Measurements from ENCODE around the gene TMPRSS11A. TPM values are rescaled to one million over a fixed set of nuclear protein-coding genes. Genes with fewer than 3 reads are reported as not detected.

The TMPRSS11A gene, protein sequence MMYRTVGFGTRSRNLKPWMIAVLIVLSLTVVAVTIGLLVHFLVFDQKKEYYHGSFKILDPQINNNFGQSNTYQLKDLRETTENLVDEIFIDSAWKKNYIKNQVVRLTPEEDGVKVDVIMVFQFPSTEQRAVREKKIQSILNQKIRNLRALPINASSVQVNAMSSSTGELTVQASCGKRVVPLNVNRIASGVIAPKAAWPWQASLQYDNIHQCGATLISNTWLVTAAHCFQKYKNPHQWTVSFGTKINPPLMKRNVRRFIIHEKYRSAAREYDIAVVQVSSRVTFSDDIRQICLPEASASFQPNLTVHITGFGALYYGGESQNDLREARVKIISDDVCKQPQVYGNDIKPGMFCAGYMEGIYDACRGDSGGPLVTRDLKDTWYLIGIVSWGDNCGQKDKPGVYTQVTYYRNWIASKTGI
- total RNA-seq (under 1 TPM in 1 of 5 donors, not detected in 4; 0.73 TPM), polyA plus RNA-seq (10 to 100 TPM in 1 of 3 donors, not detected in 2; 17.5 TPM)
- long read RNA-seq, donor 1, result 0 reads
- long read RNA-seq, donor 2, result 0 reads
- long read RNA-seq, donor 3, result 0 reads
- long read RNA-seq, donor 4, result 0 reads
- long read RNA-seq, donor 5, result 0 reads
- long read RNA-seq, donor 6, result 0 reads
- long read RNA-seq, donor 7, result 0 reads
- long read RNA-seq, donor 8, result 0 reads
- long read RNA-seq, donor 9, result 0 reads
- long read RNA-seq, donor 10, result 0 reads

DNA sequence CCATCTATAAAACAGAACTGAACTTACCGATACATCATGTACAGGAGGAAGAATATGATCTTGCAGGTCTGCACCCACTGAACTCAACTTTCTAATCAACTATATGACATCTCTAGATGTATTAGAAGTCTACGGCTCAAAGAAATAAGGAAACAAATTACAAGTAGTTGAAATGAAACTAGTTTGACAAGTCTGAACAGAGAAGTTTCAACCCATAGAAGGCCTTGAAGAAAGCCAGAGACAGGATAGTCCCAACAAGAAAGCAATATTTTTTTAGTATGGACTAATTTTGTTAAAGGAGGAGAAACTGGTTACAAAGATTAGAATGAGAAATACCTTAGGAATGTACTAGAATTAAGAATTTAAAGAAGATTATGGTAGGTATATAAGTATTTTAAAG, at the start of gene TMPRSS11A:
Gene TMPRSS11A, minus strand, starts transcription at position 138 of the 400 bp plus-strand sequence. Its CDS starts 100 bp downstream, at position 38.
- no peaks in the 10 kb centered on the region for H3K27me3 ChIP-seq
- TF ChIP-seq POLR2AphosphoS5 (IDR thresholded peaks at IDR 0.05), result no peak
- TF ChIP-seq, protein P1, sequence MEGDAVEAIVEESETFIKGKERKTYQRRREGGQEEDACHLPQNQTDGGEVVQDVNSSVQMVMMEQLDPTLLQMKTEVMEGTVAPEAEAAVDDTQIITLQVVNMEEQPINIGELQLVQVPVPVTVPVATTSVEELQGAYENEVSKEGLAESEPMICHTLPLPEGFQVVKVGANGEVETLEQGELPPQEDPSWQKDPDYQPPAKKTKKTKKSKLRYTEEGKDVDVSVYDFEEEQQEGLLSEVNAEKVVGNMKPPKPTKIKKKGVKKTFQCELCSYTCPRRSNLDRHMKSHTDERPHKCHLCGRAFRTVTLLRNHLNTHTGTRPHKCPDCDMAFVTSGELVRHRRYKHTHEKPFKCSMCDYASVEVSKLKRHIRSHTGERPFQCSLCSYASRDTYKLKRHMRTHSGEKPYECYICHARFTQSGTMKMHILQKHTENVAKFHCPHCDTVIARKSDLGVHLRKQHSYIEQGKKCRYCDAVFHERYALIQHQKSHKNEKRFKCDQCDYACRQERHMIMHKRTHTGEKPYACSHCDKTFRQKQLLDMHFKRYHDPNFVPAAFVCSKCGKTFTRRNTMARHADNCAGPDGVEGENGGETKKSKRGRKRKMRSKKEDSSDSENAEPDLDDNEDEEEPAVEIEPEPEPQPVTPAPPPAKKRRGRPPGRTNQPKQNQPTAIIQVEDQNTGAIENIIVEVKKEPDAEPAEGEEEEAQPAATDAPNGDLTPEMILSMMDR (IDR thresholded peaks at IDR 0.05), result no peak
- no peak for TF ChIP-seq EP300 (IDR thresholded peaks at IDR 0.05)
- no peak for TF ChIP-seq POLR2A (IDR thresholded peaks at IDR 0.05)
- no peaks in the 10 kb centered on the region for H3K36me3 ChIP-seq
- peaks cover 0 to 9% (median 2%) of the 10 kb centered on the region in 4 donors for H3K9me3 ChIP-seq
- intact Hi-C loops (cut with DNase I; ENCODE audit: low total_unique reads), result no loop called here
- DNase-seq, result no peak
- no peaks in the 10 kb centered on the region for H3K4me1 ChIP-seq
- H3K4me3 ChIP-seq, result no peak within 1 kb of the TSS
- no peak within 1 kb of the TSS for H3K27ac ChIP-seq
- WGBS, 5 donors, result 52 to 61% (median 58%) methylated on average over 2 of the region's 2 CpGs

DNA sequence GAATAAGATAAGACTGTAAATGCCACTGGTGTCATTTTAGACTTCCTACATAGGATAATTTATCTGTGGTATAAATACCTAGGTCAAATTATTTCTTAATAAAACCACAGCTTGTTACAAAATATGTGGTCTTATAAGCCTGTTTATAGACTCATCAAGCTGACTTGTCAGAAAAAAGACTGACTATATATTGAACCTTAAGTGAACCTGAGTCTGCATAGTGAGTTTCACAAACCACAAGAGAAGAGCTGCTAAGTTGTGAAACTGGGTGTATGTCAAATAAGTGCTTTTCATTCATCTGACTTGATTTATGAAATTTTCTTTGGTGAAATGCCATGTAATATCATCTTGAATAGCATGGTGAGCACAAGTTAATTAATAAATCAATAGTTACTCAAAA, 48.4 kb upstream of the TMPRSS11A start:
- TF ChIP-seq, protein P1 (IDR thresholded peaks at IDR 0.05), result no peak
- TF ChIP-seq EP300 (IDR thresholded peaks at IDR 0.05) (no peak), POLR2AphosphoS5 (IDR thresholded peaks at IDR 0.05) (no peak), POLR2A (IDR thresholded peaks at IDR 0.05) (no peak)
- DNase-seq, result no peak
- H3K36me3 ChIP-seq, result no peaks in the 10 kb centered on the region

DNA sequence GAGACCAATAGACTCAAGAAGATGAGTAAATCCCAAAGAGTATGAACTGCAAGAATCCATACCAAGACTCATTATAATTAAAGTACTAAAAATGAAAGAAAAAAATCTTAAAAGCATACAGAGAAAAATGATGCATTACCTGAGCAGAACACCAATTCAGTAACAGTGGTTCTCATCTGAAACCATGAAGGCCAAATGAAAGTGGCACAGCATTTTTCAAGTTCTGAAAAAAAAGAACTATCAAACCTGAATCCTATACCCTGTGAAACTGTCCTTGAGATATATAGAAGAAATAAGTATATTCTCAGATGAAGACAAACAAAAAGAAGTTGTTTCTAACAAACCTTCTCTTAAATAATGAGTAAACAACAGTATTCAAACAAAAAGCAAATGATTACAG, 39.6 kb upstream of the TMPRSS11A start:
- peaks cover 0 to 8% (median 2%) of the 10 kb centered on the region in 4 donors for H3K9me3 ChIP-seq
- no peak overlapping the region for H3K27ac ChIP-seq
- no peak overlapping the region for H3K4me3 ChIP-seq
- DNase-seq, result no peak
- H3K36me3 ChIP-seq, result no peaks in the 10 kb centered on the region
- no peaks in the 10 kb centered on the region for H3K27me3 ChIP-seq
- intact Hi-C loops (cut with DNase I; ENCODE audit: low total_unique reads), result no loop called here
- TF ChIP-seq EP300 (IDR thresholded peaks at IDR 0.05), result no peak
- TF ChIP-seq, protein P1 (IDR thresholded peaks at IDR 0.05), result no peak
- no peak for TF ChIP-seq POLR2A (IDR thresholded peaks at IDR 0.05)
- no peaks in the 10 kb centered on the region for H3K4me1 ChIP-seq

More for the DNA sequence above, 48.4 kb upstream of the TMPRSS11A start:
- intact Hi-C loops (cut with DNase I; ENCODE audit: low total_unique reads), result no loop called here
- Histone ChIP-seq H3K27me3 (no peaks in the 10 kb centered on the region), H3K4me3 (no peak overlapping the region), H3K4me1 (no peaks in the 10 kb centered on the region), H3K9me3 (peaks cover 0 to 3% (median under 1%) of the 10 kb centered on the region in 4 donors), H3K27ac (no peak overlapping the region)

DNA sequence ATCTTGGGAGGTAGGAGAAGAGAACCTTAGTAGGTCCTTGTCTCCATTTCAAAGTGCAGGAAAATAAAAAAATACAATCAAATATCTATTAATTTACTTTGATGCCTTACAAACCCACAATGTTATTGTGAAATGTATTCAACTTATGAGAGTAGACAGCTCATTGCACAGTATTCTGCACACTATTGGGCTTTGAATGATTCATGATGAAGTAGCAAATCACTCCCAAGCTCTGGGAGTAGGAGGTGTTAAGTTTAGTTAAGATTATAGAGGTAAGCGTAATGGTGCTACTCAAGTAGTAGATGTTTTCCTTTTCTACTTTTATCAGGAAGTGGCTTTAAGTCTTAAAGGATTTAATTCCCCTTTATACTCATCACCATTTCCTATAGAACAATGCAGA, 32.8 kb upstream of the TMPRSS11A start:
- Histone ChIP-seq H3K9me3 (no peaks in the 10 kb centered on the region), H3K4me3 (no peak overlapping the region), H3K27ac (no peak overlapping the region), H3K36me3 (no peaks in the 10 kb centered on the region), H3K4me1 (no peaks in the 10 kb centered on the region), H3K27me3 (no peaks in the 10 kb centered on the region)
- DNase-seq, result no peak
- no peak for TF ChIP-seq EP300 (IDR thresholded peaks at IDR 0.05)
- TF ChIP-seq POLR2A (IDR thresholded peaks at IDR 0.05), result no peak
- TF ChIP-seq, protein P1 (IDR thresholded peaks at IDR 0.05), result no peak
- TF ChIP-seq POLR2AphosphoS5 (IDR thresholded peaks at IDR 0.05), result no peak
- intact Hi-C loops (cut with DNase I; ENCODE audit: low total_unique reads), result no loop called here
- 72 to 94% (median 84%) methylated on average over 1 of the region's 1 CpG for WGBS, 5 donors
